ENCODE measurements around the gene NT5DC3. TPM values are rescaled to one million over a fixed set of nuclear protein-coding genes. Genes with fewer than 3 reads are reported as not detected.
A peak's percentile ranks its signal among the peaks of the same experiment; 100 is the strongest.
"Not testable (repeated sequence)": the region's sequence is repeated elsewhere in the genome, so short reads cannot be mapped to it uniquely, and the experiment has no call there.

Gene NT5DC3
- total RNA-seq, 1 donor from 2014 or later = 3.3 TPM

- DNase-seq = no peak
- ATAC-seq = no peak
- intact Hi-C loops (cut with micrococcal nuclease) = no loop called here
These were observed 24.4 kb downstream of the NT5DC3 start for GRCh38 chr12:103816663-103817062.

DNA sequence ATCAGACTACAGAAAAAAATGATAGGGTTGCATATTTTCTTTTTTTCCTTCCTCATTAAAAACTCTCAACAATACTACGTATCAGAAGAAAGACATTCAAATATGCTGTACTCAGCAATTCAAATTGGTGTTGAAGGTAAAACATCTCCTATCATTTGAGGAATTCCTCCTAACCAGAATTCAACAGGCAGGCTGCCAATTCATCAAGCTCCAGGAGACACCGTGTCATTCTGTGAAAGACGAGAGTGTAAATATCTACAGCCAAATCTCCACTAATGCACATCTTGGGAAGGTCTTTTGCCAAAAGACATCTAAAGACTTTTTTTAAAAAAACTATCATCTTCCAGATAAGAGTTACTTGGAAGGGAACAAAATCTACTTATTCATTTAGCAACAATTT is 26.6 kb downstream of the NT5DC3 start:
- DNase-seq = no peak
- intact Hi-C loops (cut with micrococcal nuclease) = no loop called here
- no peak for ATAC-seq

DNA sequence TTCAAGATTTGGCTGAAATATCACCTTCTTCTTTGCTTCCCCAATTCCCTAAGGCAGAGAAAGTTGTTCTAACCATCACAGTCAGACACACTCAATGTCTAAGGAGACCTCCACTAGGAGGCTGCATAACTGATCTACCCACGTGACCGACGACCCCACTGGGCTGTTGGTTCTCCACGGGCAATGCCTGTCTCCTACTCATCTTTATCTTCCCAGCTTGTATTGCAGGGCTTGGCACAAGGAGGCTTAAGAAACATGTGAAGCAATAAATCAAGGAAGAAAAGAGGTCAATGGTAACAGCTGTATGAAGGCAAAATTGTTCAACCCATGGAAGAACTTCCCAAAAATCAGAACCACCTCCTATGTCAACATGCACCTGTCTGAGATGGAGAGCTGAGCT is 27.1 kb downstream of the NT5DC3 start:
- ATAC-seq (no peak), DNase-seq (no peak)
- intact Hi-C loops (cut with micrococcal nuclease) = no loop called here

GRCh38 chr12:103813426-103813825 is 27.6 kb downstream of the NT5DC3 start:
- intact Hi-C loops (cut with micrococcal nuclease) = no loop called here

DNA sequence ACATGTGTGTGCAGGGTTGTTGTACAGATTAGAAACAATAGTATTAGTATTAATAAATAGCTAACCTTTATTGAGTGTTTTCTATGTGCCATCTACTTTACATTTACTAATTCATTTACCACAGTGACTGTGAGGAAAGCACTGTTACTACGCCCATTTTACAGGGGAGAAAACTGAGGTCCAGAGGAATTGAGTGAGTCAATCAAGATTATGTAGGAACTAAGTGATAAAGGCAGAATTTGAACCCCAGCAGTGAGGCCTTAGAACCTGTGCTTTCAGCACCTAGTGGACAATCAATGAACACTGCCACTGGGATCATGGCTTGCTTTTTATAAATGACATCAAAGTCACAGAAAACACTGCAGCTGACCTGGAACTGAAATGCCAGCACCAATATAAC is 28.2 kb downstream of the NT5DC3 start:
- no peak for ATAC-seq
- intact Hi-C loops (cut with micrococcal nuclease) = no loop called here

More at GRCh38 chr12:103813426-103813825, 27.6 kb downstream of the NT5DC3 start:
- ATAC-seq (no peak), DNase-seq (no peak)

DNA sequence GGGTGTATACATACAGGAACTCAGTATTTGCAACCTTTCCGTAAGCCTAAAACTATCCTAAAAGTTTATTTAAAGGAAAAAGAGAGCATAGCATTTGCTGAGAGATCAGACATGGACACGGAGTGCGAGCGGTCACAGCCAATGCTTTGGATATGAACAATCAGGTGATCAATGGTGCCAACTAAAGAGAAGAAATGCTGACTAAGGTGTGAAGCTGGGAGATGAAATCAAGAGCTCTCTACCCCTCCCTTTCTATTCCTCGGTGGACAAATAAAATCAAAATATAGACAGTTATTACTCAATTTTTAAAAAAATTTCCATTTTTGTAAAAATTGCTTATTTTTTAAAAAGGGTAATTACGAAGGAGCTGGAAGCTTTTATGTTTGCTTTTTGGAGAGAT is 29.2 kb downstream of the NT5DC3 start:
- ATAC-seq (no peak), DNase-seq (no peak)
- intact Hi-C loops (cut with micrococcal nuclease) = no loop called here

More for the DNA sequence above, 28.2 kb downstream of the NT5DC3 start:
- no peak for DNase-seq

GRCh38 chr12:103810111-103810510 is 30.9 kb downstream of the NT5DC3 start:
- ATAC-seq (no peak), DNase-seq (no peak)
- intact Hi-C loops (cut with micrococcal nuclease) = no loop called here

GRCh38 chr12:103809639-103810038 is 31.4 kb downstream of the NT5DC3 start:
- intact Hi-C loops (cut with micrococcal nuclease); DNase-seq; ATAC-seq: not testable (repeated sequence)

DNA sequence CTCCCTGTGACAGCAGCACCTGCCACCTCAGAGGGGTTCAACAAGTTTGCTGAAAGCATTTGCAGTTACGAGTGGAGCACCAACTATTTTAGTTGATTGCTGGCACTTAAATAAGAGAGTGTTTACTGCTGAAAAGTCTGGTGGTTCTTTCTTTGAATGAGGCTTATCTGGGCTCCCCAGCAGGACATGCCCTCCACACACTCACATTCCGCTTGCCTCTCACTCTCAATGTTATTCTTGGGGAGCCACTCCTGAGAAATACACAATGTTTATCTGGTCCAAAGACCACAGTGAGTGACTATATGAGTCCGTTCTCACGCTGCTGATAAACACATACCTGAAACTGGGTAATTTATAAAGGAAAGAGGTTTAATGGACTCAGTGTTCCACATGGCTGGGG is 31.9 kb downstream of the NT5DC3 start:
- DNase-seq = no peak
- intact Hi-C loops (cut with micrococcal nuclease) = no loop called here
- ATAC-seq = no peak

- DNase-seq = no peak
- no peak for ATAC-seq
- intact Hi-C loops (cut with micrococcal nuclease) = no loop called here
These were observed 32.7 kb downstream of the NT5DC3 start for GRCh38 chr12:103808239-103808880.

- ATAC-seq (no peak), DNase-seq (no peak)
- intact Hi-C loops (cut with micrococcal nuclease) = no loop called here
These were observed 33.3 kb downstream of the NT5DC3 start for GRCh38 chr12:103807561-103808238.

DNA sequence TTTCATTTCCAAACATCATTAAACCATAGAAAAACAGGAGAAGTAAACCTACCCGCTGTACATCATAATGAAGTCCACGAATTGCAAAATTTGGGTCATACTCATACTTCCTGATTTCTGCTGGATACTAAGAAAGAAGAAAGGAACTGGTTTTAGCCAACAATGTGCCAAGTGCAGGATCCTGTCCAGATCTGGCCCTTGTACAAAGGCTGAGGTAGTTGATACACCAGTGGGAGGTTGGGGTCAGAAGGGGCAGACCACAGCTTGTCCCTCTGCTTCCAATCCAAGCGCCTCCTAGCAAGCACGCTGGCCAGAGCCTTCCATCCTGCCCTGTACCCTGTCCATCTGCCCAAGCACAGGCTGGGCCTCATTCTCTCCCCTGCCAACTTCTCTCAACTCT is 34.2 kb downstream of the NT5DC3 start:
- DNase-seq = no peak
- intact Hi-C loops (cut with micrococcal nuclease) = no loop called here
- ATAC-seq = peak; percentile 18

DNA sequence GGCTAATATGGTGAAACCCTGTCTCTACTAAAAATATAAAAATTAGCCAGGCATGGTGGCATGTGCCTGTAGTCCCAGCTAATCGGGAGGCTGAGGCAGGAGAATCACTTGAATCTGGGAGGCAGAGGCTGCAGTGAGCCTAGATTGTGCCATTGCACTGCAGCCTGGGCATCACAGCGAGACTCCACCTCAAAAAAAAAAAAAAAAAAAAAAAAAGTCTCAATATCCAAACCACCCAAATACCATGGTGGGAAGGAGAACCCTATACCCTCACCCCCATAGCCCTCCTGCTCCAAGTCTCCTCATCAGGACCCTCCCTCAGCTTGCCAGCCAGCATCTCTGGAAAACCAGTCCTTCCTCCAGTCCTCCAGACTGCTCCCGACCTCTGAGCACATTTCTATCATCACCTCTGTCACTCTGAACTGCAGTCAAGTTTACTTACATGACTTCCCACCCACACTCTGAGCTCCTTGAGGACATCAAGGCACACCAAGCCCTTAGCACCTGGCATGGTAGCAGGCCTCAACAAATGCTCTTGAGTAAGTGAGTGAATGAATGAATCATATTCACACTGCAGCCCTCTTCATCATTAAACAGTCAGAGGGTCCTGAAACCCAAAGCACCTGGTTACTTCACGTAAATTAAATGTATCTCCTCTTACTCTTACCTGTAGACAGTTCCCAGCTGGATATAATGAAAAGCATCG is 35.2 kb downstream of the NT5DC3 start:
- intact Hi-C loops (cut with micrococcal nuclease) = no loop called here
- DNase-seq (no peak), ATAC-seq (no peak)

GRCh38 chr12:103803847-103804246 is 37.2 kb downstream of the NT5DC3 start:
- intact Hi-C loops (cut with micrococcal nuclease) = no loop called here
- DNase-seq (no peak), ATAC-seq (no peak)

- DNase-seq (no peak), ATAC-seq (no peak)
- intact Hi-C loops (cut with micrococcal nuclease) = no loop called here
These were observed 38.5 kb downstream of the NT5DC3 start for GRCh38 chr12:103802586-103802886.

DNA sequence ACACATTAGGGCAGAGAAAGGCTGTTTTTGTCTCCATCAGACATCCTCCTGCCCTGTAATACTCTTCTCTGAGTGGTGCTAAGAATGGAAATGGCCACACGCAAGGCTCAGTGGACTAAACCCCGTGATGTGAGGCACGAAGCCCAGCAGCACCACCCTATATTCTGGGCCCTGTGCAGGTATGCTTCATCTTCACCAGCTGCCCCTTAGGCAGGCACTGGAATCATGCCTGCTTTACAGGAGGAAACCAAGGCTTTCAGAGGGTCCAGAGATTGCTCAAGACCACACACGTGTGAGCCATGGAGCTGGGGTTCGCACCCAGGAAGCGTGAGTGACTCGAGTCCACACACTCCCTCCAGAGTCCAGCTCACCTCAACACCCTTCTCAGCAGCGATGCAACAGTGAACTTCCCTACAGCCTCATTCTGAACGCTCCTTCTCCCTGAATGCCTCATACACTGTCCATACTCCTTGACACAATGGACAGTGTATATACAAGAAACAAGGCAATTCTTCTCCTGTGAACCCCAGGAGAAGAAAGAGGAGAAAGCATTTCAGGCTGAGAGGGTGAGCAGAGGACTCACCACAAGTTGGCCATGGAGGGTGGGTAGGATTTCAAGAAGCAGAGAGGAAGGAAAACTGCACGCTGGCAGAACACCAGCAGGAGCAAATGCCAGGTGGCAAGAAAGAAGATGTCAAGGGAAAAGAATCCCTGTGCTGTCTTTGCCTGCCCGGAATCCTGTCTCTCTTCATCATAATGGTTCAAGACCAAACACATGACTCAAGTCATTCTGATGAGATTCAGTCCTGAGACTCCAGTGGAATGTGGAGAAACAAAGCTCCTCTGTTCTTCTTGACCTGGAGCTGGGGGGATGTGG is 39.1 kb downstream of the NT5DC3 start:
- intact Hi-C loops (cut with micrococcal nuclease) = no loop called here
- ATAC-seq (no peak), DNase-seq (no peak)

DNA sequence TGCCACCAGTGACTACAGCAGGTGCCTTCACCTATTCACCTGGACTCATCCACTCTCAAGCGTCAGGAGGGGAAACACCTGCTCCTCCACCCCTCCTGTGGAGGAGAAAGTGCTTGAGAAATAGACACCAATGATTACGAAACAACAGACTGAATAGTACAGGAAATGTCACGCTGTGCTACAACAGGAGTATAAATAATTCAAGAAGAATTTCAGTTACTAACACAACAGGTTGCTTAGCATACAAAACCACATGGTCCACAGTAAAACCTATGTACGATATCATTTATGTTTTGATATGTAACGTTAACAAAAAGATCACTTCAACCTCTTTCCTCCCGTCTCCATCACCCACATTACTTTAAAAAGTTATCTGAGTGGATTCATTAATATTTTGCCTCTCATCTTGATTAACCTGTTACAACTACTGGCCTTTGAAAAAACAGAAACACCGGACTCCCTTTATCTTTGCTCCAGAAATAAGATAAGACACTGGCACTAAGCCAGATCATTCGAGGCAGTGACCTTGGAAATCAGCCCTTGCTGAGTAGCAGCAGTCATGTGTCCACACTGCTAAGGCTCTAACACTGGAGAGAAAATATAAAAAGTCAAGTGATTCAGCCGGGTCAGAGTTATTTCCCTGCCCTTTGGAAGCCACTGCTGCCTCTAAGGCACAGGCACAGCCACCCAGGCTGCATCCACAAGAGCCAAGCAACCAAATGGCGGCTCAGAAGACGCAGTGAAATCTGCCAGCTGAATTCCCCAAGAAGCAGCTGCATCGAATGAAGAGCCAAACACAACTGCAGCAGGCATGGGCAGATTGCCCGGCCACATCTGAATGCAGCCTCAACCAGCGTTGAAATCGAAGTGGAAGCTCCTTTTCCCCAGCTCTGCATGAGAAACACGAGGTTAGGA is 40.9 kb downstream of the NT5DC3 start:
- intact Hi-C loops (cut with micrococcal nuclease) = no loop called here
- DNase-seq (peak; percentile 81), ATAC-seq (peak; percentile 87)

DNA sequence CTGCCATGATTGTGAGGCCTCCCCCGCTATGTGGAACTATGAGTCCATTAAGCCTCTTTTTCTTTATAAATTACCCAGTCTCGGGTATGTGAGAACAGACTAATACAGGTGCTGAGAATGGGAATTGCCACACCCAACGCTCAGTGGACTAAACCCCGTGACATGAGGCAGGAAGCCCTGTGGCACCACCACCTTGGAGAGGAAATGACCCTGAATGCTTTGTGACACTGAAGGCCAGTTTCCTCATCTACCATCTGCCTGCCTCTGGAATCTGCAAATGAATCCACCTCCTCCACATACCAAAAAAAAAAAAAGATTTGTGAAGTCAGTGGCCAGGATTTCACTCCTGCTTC is 41.6 kb downstream of the NT5DC3 start:
- peak; percentile 5 for ATAC-seq
- DNase-seq = no peak
- intact Hi-C loops (cut with micrococcal nuclease) = no loop called here

GRCh38 chr12:103798586-103798985 is 42.4 kb downstream of the NT5DC3 start:
- ATAC-seq (no peak), DNase-seq (no peak)
- intact Hi-C loops (cut with micrococcal nuclease) = no loop called here

Data from left ventricle myocardium superior (tissue), 1 donor.